GM21723 (cell line): ENCODE measurements around the gene OR10T2.
"Not testable (repeated sequence)": the region's sequence is repeated elsewhere in the genome, so short reads cannot be mapped to it uniquely, and the experiment has no call there.

Experiments
- ATAC-seq: cut with Tn5 transposase; IDR thresholded peaks from one replicate; pipeline ENCODE4 v1.9.1; 2021; ENCODE audit warnings: mild to moderate bottlenecking, moderate library complexity; ENCODE audit not compliant: unreplicated experiment

OR10T2 gene, protein sequence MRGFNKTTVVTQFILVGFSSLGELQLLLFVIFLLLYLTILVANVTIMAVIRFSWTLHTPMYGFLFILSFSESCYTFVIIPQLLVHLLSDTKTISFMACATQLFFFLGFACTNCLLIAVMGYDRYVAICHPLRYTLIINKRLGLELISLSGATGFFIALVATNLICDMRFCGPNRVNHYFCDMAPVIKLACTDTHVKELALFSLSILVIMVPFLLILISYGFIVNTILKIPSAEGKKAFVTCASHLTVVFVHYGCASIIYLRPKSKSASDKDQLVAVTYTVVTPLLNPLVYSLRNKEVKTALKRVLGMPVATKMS

GRCh38 chr1:158398818-158399514, at the start of gene OR10T2:
OR10T2 (minus strand) TSS chr1:158399466; CDS start chr1:158399466, 0 bp downstream.
- no peak for ATAC-seq

DNA sequence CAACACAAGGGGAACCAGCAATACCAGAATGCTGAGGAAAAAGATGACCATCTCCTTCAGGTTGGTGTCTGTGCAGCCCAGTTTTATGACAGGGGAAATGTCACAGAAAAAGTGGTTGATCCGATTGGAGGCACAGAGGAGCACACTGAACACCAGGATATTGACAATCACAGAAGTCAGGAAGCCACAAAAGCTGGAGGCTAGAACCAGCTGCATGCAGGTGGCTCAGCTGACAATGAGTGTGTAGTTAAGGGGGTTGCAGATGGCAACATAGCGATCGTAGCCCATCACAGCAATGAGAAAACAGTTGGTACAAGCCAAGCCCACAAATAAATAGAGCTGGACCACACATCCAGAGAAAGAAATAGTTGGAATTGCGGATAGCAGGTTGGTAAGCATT, 46.1 kb upstream of the OR10T2 start:
- no peak for ATAC-seq

GRCh38 chr1:158434741-158435140, 35.5 kb upstream of the OR10T2 start:
- no peak for ATAC-seq

DNA sequence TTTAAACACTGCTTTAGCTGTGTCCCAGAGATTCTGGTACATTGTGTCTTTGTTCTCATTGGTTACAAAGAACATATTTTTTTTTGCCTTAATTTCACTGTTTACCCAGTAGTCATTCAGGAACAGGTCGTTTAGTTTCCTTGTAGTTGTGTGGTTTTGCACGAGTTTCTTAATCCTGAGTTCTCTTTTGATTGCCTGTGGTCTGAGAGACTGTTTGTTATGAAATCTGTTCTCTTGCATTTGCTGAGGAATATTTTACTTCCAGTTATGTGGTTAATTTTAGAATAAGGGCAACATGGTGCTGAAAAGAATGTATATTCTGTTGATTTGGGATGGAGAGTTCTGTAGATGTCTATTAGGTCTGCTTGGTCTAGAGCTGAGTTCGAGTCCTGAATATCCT, 30.9 kb upstream of the OR10T2 start:
- ATAC-seq: not testable (repeated sequence)

GRCh38 chr1:158426137-158426536, 26.9 kb upstream of the OR10T2 start, which contains the start of gene OR10K2:
OR10K2 (minus strand) TSS chr1:158426237; CDS start chr1:158420866, 5,371 bp downstream.
- no peak for ATAC-seq

GRCh38 chr1:158425027-158425426, 25.8 kb upstream of the OR10T2 start:
- no peak for ATAC-seq

GRCh38 chr1:158422212-158422611, 22.9 kb upstream of the OR10T2 start:
- no peak for ATAC-seq

GRCh38 chr1:158417586-158417985, 18.3 kb upstream of the OR10T2 start:
- no peak for ATAC-seq

- no peak for ATAC-seq
Observed at GRCh38 chr1:158414651-158415345, 15.5 kb upstream of the OR10T2 start.

GRCh38 chr1:158407092-158407491, 7.8 kb upstream of the OR10T2 start:
- ATAC-seq: no peak

DNA sequence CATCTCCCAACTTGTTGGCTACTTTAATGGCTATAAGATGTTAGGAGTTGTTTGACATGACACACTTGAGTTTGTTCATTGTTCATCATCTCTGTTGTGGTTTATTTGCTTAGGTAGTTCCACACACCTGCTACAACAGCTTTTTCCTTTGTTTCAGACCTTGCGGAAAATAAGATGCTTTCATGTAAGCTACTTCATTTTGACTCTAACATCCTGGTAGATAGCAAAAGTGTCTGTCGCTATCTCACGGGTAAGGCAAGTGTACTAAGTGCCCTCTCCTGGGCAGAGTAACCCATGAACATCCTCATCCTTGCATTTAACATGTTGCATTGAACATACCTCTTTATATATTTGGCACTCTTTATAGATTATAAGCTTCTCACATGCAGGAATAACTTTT, 1.6 kb upstream of the OR10T2 start:
- no peak for ATAC-seq

- ATAC-seq: no peak
Observed at GRCh38 chr1:158396646-158397045, 2.6 kb downstream of the OR10T2 start.

DNA sequence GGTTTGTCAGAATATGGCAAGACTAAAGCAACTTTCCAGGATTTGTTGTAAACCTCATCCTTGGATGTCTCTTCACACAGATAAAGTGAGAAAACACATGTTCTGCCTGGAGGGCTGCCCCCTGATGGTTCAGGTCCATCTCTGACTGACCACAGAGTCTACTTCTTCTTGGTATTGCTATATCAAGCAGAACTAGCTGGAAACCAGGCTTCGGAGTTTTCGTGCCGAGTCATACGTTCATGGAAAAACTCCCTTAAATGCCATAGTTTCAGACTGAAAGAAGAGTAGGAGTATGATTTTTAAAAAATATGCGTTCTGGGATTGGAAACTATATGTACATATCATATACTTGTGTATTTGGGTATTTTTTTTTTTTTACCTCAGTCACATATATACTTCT, 5.8 kb downstream of the OR10T2 start:
- no peak for ATAC-seq

DNA sequence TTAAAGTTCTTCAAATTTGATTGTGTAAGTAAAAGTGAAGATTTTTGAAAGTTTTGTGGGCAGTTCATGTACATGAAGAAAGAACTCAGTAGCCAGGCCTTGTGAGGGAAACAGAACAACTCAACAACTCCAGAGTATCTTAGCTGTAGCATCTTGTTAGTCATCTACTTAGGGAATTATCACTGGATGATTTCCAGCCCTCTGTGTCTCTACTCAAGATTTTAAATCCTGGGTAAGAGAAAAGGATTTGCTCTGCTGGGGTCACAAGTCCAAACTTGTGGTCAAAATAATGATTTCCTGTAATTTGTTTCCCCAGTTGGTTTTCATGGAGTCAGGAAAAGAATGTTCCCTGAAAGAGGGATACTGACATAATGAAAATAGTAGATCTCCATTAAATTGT, 8.2 kb downstream of the OR10T2 start:
- ATAC-seq: no peak

GRCh38 chr1:158390331-158390730, 8.9 kb downstream of the OR10T2 start:
- ATAC-seq: no peak

DNA sequence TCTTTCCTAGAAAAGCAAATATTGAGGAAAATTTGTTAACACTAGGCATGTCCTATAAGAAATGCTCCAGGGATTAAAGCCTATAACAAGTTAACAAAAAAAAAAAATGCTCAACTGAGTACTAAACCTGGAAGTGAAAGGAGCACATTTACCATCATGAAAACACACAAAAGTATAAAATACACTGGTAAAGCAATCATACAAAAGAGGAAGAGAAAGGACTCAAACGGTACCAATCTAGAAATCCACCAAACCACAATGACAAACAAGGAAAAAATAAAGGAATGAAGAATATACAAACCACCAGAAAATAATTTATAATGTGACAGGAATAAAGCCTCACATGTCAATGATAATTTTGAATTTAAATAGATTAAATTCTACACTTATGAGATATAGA, 24.4 kb downstream of the OR10T2 start:
- no peak for ATAC-seq

DNA sequence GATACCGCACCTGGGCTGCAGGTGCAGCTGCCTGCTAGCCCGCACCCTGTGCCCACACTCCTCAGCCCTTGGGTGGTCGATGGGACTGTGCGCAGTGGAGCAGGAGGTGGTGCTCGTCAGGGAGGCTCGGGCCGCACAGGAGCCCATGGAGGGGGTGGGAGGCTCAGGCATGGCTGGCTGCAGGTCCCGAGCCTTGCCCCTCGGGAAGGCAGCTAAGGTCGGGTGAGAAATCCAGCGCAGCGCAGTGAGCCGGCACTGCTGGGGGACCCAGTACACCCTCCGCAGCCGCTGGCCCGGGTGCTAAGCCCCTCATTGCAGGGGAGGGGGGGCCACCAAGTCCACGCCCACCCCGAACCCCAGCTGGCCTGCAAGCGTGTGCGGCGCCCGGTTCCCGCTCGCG, 25.2 kb downstream of the OR10T2 start:
- not testable (repeated sequence) for ATAC-seq

- ATAC-seq: peak; percentile 97
Observed at GRCh38 chr1:158371188-158371953, 27.9 kb downstream of the OR10T2 start.

GRCh38 chr1:158366783-158367182, 32.5 kb downstream of the OR10T2 start:
- no peak for ATAC-seq

DNA sequence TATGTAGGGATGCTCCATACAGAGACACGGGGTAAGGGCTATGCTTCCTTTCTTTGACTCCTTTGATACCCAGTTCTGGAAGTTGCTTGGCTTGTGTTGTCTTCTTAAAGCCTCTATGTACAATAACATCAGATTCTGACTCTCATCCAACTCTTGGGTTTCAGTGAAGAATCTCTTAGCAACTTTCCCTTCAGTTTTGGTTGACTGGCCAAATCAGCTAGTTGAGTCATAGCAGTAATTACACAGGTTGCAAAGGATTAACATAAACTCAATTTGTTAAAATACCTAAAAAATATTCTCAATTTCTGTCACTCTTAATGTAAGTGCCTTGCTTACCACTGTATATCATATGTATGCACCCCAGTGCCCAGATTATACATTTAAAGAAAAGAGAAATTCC, 36.3 kb downstream of the OR10T2 start:
- ATAC-seq: no peak

DNA sequence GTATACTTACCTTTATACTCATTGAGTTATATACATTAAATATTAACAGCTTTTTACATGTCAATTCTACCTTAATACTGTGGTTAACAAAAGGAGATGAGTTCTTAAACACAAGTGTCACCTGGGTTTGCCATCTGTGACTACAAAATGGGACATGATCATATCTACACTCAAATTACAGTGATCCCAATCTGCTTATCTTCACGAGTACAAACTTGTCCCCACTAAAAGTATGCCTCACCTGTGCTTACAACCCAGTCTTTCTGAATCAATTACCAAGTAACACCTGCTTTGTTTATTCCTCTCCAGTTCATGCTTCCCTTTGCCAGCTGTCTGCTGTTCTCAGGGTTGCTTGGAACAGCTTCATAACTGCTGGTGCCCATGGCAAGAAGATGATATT, 36.8 kb downstream of the OR10T2 start:
- ATAC-seq: no peak
